ENCODE measurements around the gene LRMDA. TPM values are rescaled to one million over a fixed set of nuclear protein-coding genes. Genes with fewer than 3 reads are reported as not detected.

The LRMDA gene
- total and polyA plus RNA-seq, 2 of the 4 experiments (the other 2 are of a cell fraction): 0.07 TPM; not detected in 1

- TF ChIP-seq BHLHE40 (IDR thresholded peaks at IDR 0.05; ENCODE audit: low read depth, low read length): no peak
Observed at GRCh38 chr10:76160446-76161300, 729.2 kb downstream of the LRMDA start (continued).

- no peak overlapping the region for H3K9ac ChIP-seq (ENCODE audit: low read depth, low read length)
- CTCF ChIA-PET: no interaction called here
- H2AK9ac ChIP-seq (replicated peaks; ENCODE audit: low read depth, low read length, poor library complexity): no peak overlapping the region
- DNase-seq (no peak), ATAC-seq (ENCODE audit: low read depth) (no peak)
- POLR2A ChIA-PET (ENCODE audit: unreplicated experiment): no interaction called here
- dilution Hi-C loops (cut with HindIII; ENCODE audit: low sequenced_read_pairs, unreplicated experiment) (no loop called here), intact Hi-C loops (cut with micrococcal nuclease) (no loop called here), in situ Hi-C loops (cut with MboI; ENCODE audit: low sequenced_read_pairs) (no loop called here)
- no peak overlapping the region for H3K27ac ChIP-seq (ENCODE audit: insufficient read depth, low read length)
- H3K4me2 ChIP-seq (ENCODE audit: low read depth, low read length): no peak overlapping the region
- peaks cover 2% of the 10 kb centered on the region; the same call in 1 of the 2 replicates for H3K9me3 ChIP-seq (ENCODE audit: control insufficient read depth, insufficient read depth, low read length)
- no peaks in the 10 kb centered on the region for H3K9me1 ChIP-seq (ENCODE audit: insufficient read depth, low read length)
- no peak overlapping the region for H3K4me3 ChIP-seq (ENCODE audit: insufficient read depth, low read depth, low read length)
- H3K4ac ChIP-seq (ENCODE audit: low read depth, low read length): no peak overlapping the region
- H4K20me1 ChIP-seq (ENCODE audit: insufficient read depth, low read length): no peaks in the 10 kb centered on the region
- TF ChIP-seq RCOR1 (IDR thresholded peaks at IDR 0.05; ENCODE audit: insufficient replicate concordance, low read length) (no peak), SMC3 (IDR thresholded peaks at IDR 0.05; ENCODE audit: low read depth, low read length) (no peak), CHD1 (IDR thresholded peaks at IDR 0.05; ENCODE audit: low read depth, low read length) (no peak), POLR2A (IDR thresholded peaks at IDR 0.05; ENCODE audit: low read depth, low read length) (no peak), MAZ (IDR thresholded peaks at IDR 0.05; ENCODE audit: borderline replicate concordance, low read depth, low read length) (no peak), CEBPB (IDR thresholded peaks at IDR 0.05; ENCODE audit: low read depth, low read length) (no peak), CTCF (conservative IDR thresholded peaks at IDR 0.05; ENCODE audit: low read depth, low read length) (no peak), FOS (IDR thresholded peaks at IDR 0.05; ENCODE audit: low read depth, low read length) (no peak), USF2 (IDR thresholded peaks at IDR 0.05; ENCODE audit: low read depth, low read length) (no peak), MXI1 (IDR thresholded peaks at IDR 0.05; ENCODE audit: borderline replicate concordance, low read depth, low read length) (no peak), MAFK (IDR thresholded peaks at IDR 0.05; ENCODE audit: low read depth, low read length) (no peak), NFE2L2 (IDR thresholded peaks at IDR 0.05; ENCODE audit: low read depth, low read length) (no peak), RFX5 (IDR thresholded peaks at IDR 0.05; ENCODE audit: low read depth, low read length) (no peak)
- H2AFZ ChIP-seq (replicated peaks; ENCODE audit: low read length, poor library complexity): no peak overlapping the region
- no peak overlapping the region for H2BK120ac ChIP-seq (ENCODE audit: low read depth, low read length)
- WGBS, 2 experiments (ENCODE audit: extremely low coverage in 2 of 2, insufficient read length in 1 of 2): 67% methylated on average over 3 of the region's 7 CpGs; no CpG with 5 or more reads in 1 of the 2 experiments
- H4K91ac ChIP-seq (ENCODE audit: insufficient read depth, low read depth, low read length): no peak overlapping the region
- H4K5ac ChIP-seq (ENCODE audit: low read depth, low read length): no peak overlapping the region
- no peaks in the 10 kb centered on the region for H3K79me1 ChIP-seq (ENCODE audit: low read depth in 1 of 2, low read length in 2 of 2)
- no peaks in the 10 kb centered on the region for H3K4me1 ChIP-seq (ENCODE audit: control insufficient read depth, insufficient read depth, low read length)
- H3K36me3 ChIP-seq (ENCODE audit: control insufficient read depth, insufficient read depth, low read length): no peaks in the 10 kb centered on the region
- H2BK15ac ChIP-seq (ENCODE audit: low read depth, low read length): no peak overlapping the region
- H3K18ac ChIP-seq (ENCODE audit: low read depth, low read length): no peak overlapping the region
- H4K8ac ChIP-seq (ENCODE audit: low read depth in 2 of 2, low read length in 2 of 2): no peak overlapping the region
- no peak overlapping the region for H2BK5ac ChIP-seq (ENCODE audit: low read depth, low read length, poor library complexity, severe bottlenecking)
- H2AK5ac ChIP-seq (ENCODE audit: low read depth, low read length): no peak overlapping the region
- H3K23ac ChIP-seq (ENCODE audit: low read depth, low read length): no peak overlapping the region
- peaks cover 14% of the 10 kb centered on the region for H3K27me3 ChIP-seq (ENCODE audit: control insufficient read depth, insufficient read depth, low read length)
- BruUV-seq (replicated peaks): no TSS peak
- no peak overlapping the region for H3K56ac ChIP-seq (ENCODE audit: extremely low read depth, insufficient read depth, low read length)
- H3K14ac ChIP-seq (replicated peaks; ENCODE audit: low read depth, low read length): no peak overlapping the region
- H2BK20ac ChIP-seq (ENCODE audit: low read depth, low read length): no peak overlapping the region
Observed at GRCh38 chr10:76161301-76161582, 729.8 kb downstream of the LRMDA start.

Measured in IMR-90 (cell line).